Endothelial cell of umbilical vein (primary cell): ENCODE results near the gene KCNJ18. TPM values are rescaled to one million over a fixed set of nuclear protein-coding genes. Genes with fewer than 3 reads are reported as not detected.
"Not testable (repeated sequence)": the region's sequence is repeated elsewhere in the genome, so short reads cannot be mapped to it uniquely, and the experiment has no call there.

Experiments used
- BruUV-seq: library from RNA; stranded (reverse); fragments of 400-500 nt; replicated peaks from 2 replicates; lab custom pipeline; 2021; lab: Mats Ljungman, UMichigan
- CTCF ChIA-PET: fragments of 300-600, 350-600 bp; sonication (Branson Sonifier 250); formaldehyde crosslinking; loops from one replicate; lab custom pipeline; 2021; ENCODE audit warnings: antibody characterized with exemption, inconsistent platforms; lab: Charles Lee
- POLR2A ChIA-PET: fragments of 300-600, 350-600 bp; sonication (Branson Sonifier 250); formaldehyde crosslinking; loops from one replicate; lab custom pipeline; 2021; ENCODE audit warnings: antibody characterized with exemption, inconsistent platforms; lab: Charles Lee
- DNase-seq: peaks from one replicate; pipeline ENCODE4 v3.0.0-alpha.2; 2011; ENCODE audit warnings: low read depth, low spot score
- FAIRE-seq: peaks from 2 replicates; lab custom pipeline; 2011; peaks lifted over from hg19 to GRCh38; lab: Jason Lieb, UNC
- H2AFZ ChIP-seq: 2 replicates; pipeline ENCODE4 v1.6.0; 2012; ENCODE audit warnings: low read depth, low read length, control low read depth, inconsistent platforms
- H3K27ac ChIP-seq: 2 replicates; pipeline ENCODE4 v1.5.1; 2011; ENCODE audit warnings: low read depth, mild to moderate bottlenecking, control low read depth, low read length, moderate library complexity; ENCODE audit not compliant: insufficient read depth
- H3K27me3 ChIP-seq, 2 experiments: 2 replicates each; pipeline versions ENCODE4 v1.6.0 to v1.6.1; 2011; ENCODE audit warnings: low read length in 2 of 2, mixed read lengths in 1 of 2; ENCODE audit not compliant: control insufficient read depth in 2 of 2, insufficient read depth in 2 of 2
- H3K36me3 ChIP-seq, 2 experiments: 2 replicates in 1 of 2; 3 replicates in 1 of 2; pipeline ENCODE4 v1.5.1; 2011; ENCODE audit warnings: low read length in 2 of 2, mild to moderate bottlenecking in 1 of 2, moderate library complexity in 1 of 2; ENCODE audit not compliant: control insufficient read depth in 2 of 2, insufficient read depth in 2 of 2; ENCODE audit errors: extremely low read depth in 1 of 2
- H3K4me1 ChIP-seq: 3 replicates; pipeline ENCODE4 v1.5.1; 2011; ENCODE audit warnings: mild to moderate bottlenecking, low read length; ENCODE audit not compliant: control insufficient read depth, insufficient read depth; ENCODE audit errors: extremely low read depth
- H3K4me2 ChIP-seq: 2 replicates; pipeline ENCODE4 v1.6.1; 2011; ENCODE audit warnings: low read length, control low read depth, mixed read lengths; ENCODE audit not compliant: insufficient read depth
- H3K4me3 ChIP-seq, 3 experiments: fragments of 200-600 bp in 1 of 3; sonication (generic), shearing (Covaris generic) in 1 of 3; replicated peaks in 1 of 3; 2 replicates each; pipeline ENCODE4 v1.5.1; 2011 to 2016; ENCODE audit warnings: control low read depth in 3 of 3, low read length in 3 of 3, mild to moderate bottlenecking in 2 of 3, inconsistent platforms in 1 of 3, low read depth in 1 of 3, moderate library complexity in 1 of 3; ENCODE audit not compliant: insufficient read depth in 1 of 3
- H3K79me2 ChIP-seq: 2 replicates; pipeline ENCODE4 v1.6.0; 2012; ENCODE audit warnings: low read length, inconsistent platforms; ENCODE audit not compliant: control insufficient read depth, insufficient read depth
- H3K9ac ChIP-seq: replicated peaks from 2 replicates; pipeline ENCODE3; 2011; ENCODE audit warnings: low read length, control low read depth; ENCODE audit not compliant: insufficient read depth; ENCODE audit errors: extremely low read depth
- H3K9me1 ChIP-seq: replicated peaks from 3 replicates; pipeline ENCODE4 v1.6.0; 2011; ENCODE audit warnings: mild to moderate bottlenecking, low read length; ENCODE audit not compliant: control insufficient read depth, insufficient read depth; ENCODE audit errors: extremely low read depth
- H3K9me3 ChIP-seq: replicated peaks from 2 replicates; pipeline ENCODE4 v1.5.1; 2012; ENCODE audit warnings: low read length, inconsistent platforms; ENCODE audit not compliant: control insufficient read depth, insufficient read depth
- H4K20me1 ChIP-seq: replicated peaks from 2 replicates; pipeline ENCODE3; 2011; ENCODE audit warnings: mild to moderate bottlenecking, low read length; ENCODE audit not compliant: control insufficient read depth, insufficient read depth; ENCODE audit errors: extremely low read depth
- dilution Hi-C: fragments of 300-500 bp; cut with MboI; formaldehyde crosslinking; loops from one replicate; pipeline ENCODE4 v1.15.0; 2019; ENCODE audit warnings: low sequenced_read_pairs; ENCODE audit not compliant: extremely low pct_ligation_motif_present
- intact Hi-C: fragments of 100-400 bp; cut with micrococcal nuclease; formaldehyde crosslinking; loops from one replicate; pipeline ENCODE4 v1.10.0; 2022
- polyA plus RNA-seq, 4 experiments: library from polyadenylated mRNA; depleted of rRNA in 3 of 4; stranded (reverse) in 3 of 4; unstranded in 1 of 4; fragments of >200 nt; gene quantifications; 2 replicates each; pipeline versions ENCODE4 v1.2.1 to v1.2.3, GENCODE V29; 2011 to 2012; ENCODE audit warnings: missing spikeins in 1 of 4
- total RNA-seq: library from RNA; stranded (reverse); gene quantifications from 2 replicates; pipeline ENCODE4 v1.2.3, GENCODE V29; 2021

Gene KCNJ18
- total and polyA plus RNA-seq, 2 donors (not counting 3 experiments of a cell fraction or from before 2014, with no cell fraction given) = not detected

DNA sequence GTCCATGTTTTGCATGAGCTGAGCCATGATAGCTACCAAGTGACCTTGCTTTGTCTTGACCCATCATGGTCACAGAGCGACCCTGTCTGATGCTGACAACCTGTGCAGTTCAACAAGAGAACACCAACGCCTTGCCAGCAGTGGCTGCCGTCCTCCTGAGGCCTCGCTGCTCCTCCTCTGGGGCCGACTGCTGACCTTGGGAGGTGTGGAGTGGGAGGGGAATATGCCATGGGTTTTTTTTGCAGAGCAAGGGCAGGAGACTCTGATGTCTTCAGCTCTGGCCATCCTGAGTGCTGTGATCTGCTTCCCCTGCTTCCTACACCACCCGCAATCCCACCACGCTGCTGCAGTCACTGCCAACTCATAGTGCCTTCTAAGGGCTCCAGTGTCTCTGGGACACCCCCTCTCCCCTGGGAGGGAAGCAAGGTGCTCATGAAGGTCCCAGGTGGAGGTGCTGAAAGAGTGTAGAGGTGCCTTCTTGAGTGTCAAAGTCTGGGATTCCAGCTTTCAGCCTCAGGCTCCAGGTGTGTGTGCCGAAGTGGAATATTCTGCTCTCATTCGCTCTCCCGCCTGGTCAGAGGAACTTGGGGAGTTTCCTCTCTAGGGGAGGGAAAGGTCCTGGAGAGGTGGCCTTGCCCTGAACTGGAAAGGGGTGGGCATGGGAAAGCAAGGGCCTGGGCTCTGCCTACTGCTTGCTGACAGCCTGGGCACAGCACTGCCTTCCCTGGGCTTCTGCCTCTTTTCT, 22.5 kb upstream of the KCNJ18 start:
- DNase-seq, H3K9me1 ChIP-seq, POLR2A ChIA-PET: not testable (repeated sequence)

DNA sequence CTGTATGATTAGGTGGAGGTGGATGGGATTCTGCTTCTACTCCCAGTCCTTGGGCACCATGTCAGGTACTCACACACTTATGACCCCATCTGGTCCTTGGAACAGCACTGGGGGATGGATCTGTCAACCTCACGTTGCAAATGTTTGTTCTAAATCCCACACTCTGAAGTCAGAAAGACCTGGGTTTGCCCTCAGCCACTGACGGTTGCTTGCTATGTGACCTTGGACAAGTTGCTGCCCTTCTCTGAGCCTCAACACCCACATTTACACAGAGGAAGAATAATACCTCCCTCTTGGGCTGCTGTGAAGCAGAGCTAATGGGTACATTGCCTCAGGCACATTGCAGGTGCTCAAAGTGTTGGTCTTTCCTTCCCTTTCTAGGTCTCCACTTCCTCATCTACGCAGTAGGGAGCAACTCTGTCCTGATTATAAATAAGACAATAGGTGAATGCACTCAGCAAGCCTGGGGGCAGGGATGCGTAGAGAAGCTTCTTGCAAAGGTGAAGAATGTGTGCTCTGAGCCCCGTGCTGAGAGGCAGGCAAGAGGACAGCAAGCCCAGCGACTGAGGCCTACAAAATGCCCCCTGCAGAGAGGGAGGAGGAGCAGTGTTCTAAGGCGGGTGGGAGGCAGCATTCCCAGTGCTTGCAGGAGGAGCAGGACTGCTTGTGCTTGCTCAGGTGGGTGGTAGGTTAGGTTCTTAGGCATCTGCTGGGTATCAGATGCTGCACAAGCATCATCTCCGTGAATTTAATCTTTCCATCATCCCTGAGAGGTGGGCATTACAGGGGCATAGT, 21.8 kb upstream of the KCNJ18 start:
- H3K4me3 ChIP-seq, H3K9me1 ChIP-seq, H3K9ac ChIP-seq, H4K20me1 ChIP-seq, BruUV-seq, dilution Hi-C loops, H3K36me3 ChIP-seq, FAIRE-seq, POLR2A ChIA-PET, CTCF ChIA-PET, H3K9me3 ChIP-seq, H2AFZ ChIP-seq, H3K4me2 ChIP-seq, H3K27me3 ChIP-seq, DNase-seq, H3K4me1 ChIP-seq, intact Hi-C loops, H3K27ac ChIP-seq, H3K79me2 ChIP-seq: not testable (repeated sequence)

More for the DNA sequence above, 22.5 kb upstream of the KCNJ18 start:
- H4K20me1 ChIP-seq, H3K36me3 ChIP-seq, H3K4me3 ChIP-seq, H3K27ac ChIP-seq, CTCF ChIA-PET, H3K79me2 ChIP-seq, H3K9ac ChIP-seq, H3K27me3 ChIP-seq, H2AFZ ChIP-seq, H3K9me3 ChIP-seq, H3K4me2 ChIP-seq, FAIRE-seq, H3K4me1 ChIP-seq, BruUV-seq, dilution Hi-C loops, intact Hi-C loops: not testable (repeated sequence)

DNA sequence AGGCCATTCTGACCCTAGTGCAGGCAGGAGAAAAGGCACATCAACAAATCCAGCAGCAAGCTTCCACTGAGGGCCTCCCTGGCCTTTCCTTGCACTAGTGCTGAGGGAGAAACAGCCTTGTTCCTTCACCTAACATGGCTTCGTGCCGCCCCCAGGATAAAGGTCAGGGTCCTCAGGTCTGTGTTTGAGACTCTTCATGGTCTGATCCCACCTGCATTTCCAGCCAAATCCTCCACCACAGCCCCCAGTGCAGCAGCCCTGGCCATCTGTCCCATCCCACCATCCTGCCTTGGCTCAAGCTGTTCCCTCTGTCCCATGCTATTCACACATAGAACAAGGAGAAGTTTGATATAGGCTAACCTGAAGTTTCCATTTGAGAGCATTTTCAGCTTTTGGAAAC, 20.9 kb upstream of the KCNJ18 start:
- H4K20me1 ChIP-seq, FAIRE-seq: not testable (repeated sequence)

DNA sequence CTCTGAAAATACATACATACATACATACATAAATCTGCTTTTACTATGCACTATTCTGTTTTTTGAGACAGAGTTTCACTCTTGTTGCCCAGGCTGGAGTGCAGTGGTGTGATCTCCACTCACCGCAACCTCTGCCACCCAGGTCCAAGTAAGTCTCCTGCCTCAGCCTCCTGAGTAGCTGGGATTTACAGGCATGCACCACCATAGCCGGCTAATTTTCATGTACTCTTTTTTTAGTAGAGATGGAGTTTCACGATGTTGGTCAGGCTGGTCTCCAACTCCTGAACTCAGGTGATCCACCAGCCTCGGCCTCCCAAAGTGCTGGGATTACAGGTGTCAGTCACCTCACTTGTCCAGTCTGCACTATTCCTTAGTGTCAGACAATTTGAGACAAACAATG, 20.5 kb upstream of the KCNJ18 start:
- H3K4me3 ChIP-seq, H3K79me2 ChIP-seq, FAIRE-seq, intact Hi-C loops, H3K27me3 ChIP-seq, H3K27ac ChIP-seq, CTCF ChIA-PET, BruUV-seq, H4K20me1 ChIP-seq, H3K9ac ChIP-seq, H3K4me2 ChIP-seq, H3K4me1 ChIP-seq, H3K36me3 ChIP-seq, H3K9me1 ChIP-seq, dilution Hi-C loops, H2AFZ ChIP-seq, DNase-seq: not testable (repeated sequence)
- H3K9me3 ChIP-seq = peaks cover 13% of the 10 kb centered on the region
- POLR2A ChIA-PET = interaction anchor here (0.7 kb wide), 1 partner anchor 15 kb away, joined by 3 read pairs; no protein-coding TSS in a partner anchor

More for the DNA sequence above, 20.9 kb upstream of the KCNJ18 start:
- H3K27me3 ChIP-seq, H3K4me3 ChIP-seq, H2AFZ ChIP-seq, H3K79me2 ChIP-seq, intact Hi-C loops, H3K4me2 ChIP-seq, CTCF ChIA-PET, DNase-seq, H3K9me1 ChIP-seq, H3K9ac ChIP-seq, H3K4me1 ChIP-seq, BruUV-seq, dilution Hi-C loops, H3K27ac ChIP-seq, H3K36me3 ChIP-seq: not testable (repeated sequence)
- H3K9me3 ChIP-seq = peaks cover 11% of the 10 kb centered on the region
- POLR2A ChIA-PET = interaction anchor here (0.7 kb wide), 1 partner anchor 14 kb away, joined by 3 read pairs; no protein-coding TSS in a partner anchor
